ENCODE measurements around the gene TBC1D22A.

Gene TBC1D22A

DNA sequence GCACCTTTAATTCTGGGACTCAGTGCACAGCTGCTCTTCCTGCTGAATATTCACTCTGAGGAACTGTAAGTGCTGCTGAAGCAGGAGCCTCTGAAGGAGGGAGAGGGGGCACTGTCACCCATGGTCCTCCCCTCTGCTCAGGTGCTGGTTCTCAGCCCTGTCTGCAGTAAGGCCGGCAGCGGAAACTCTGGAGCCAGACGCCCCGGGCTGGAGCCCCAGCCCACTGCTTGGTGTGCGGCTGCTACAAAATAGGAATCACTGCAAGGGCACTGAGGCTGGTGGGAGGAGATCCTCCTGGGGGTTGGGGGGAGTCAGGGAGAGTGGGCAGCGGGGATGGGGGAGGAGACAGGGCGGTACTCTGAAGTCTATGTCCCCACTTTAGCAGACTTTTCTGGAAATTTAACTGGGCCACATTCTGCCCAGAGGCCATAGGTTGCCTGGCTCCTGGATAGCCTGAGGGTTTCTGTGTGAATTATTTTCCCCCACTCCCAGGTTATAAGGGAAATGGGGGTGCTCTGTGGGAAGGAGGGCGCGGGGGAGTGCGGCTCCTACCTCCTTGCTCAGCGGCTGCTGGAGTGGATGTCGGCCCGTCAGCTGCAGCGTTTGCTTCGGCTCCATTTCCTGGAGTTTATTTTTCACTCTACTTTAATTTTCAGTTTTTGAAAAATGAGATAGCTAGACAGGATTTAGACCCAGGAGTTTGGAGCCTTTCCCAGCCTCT lies 33.6 kb downstream of the TBC1D22A start:
- H3K4me3 ChIP-seq (ENCODE audit: low read length): no peak overlapping the region
- no peak for DNase-seq (ENCODE audit: low read depth)
- TF ChIP-seq, protein P1, sequence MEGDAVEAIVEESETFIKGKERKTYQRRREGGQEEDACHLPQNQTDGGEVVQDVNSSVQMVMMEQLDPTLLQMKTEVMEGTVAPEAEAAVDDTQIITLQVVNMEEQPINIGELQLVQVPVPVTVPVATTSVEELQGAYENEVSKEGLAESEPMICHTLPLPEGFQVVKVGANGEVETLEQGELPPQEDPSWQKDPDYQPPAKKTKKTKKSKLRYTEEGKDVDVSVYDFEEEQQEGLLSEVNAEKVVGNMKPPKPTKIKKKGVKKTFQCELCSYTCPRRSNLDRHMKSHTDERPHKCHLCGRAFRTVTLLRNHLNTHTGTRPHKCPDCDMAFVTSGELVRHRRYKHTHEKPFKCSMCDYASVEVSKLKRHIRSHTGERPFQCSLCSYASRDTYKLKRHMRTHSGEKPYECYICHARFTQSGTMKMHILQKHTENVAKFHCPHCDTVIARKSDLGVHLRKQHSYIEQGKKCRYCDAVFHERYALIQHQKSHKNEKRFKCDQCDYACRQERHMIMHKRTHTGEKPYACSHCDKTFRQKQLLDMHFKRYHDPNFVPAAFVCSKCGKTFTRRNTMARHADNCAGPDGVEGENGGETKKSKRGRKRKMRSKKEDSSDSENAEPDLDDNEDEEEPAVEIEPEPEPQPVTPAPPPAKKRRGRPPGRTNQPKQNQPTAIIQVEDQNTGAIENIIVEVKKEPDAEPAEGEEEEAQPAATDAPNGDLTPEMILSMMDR (IDR thresholded peaks at IDR 0.05; ENCODE audit: insufficient read depth, low read depth, low read length, missing control alignments): no peak

DNA sequence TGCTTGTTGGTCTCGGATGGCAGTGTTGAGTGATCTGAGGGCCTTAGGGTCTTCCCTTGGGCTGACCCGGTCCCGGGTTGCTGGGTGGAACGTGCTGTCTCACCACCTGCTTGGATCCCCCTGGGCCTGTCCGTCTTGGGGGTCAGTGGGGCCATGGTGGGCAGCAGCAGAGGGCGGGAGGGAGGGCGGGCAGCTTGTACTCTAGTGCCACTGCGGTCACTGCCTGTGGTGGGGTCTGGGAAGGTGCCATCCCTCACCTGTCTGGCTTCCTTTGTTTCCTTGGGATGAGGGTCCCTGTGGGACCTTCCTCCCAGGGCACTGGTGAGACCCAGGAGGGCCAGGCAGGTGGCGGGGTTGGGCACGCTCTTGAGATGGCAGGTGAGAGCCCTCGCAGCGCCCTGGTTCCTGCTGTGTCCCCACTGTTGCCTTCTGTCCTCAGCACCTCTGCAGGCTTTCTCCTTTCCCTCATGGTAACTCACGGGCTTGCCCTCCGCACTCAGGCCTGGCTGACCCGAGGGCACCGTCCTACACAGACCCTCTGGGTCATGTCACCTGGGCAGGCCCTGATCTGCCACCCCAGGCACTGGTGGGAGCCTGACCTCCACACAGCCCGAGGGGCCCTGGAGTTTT lies 34.2 kb downstream of the TBC1D22A start:
- DNase-seq (ENCODE audit: low read depth): no peak
- H3K4me3 ChIP-seq (ENCODE audit: low read length): no peak overlapping the region
- TF ChIP-seq, protein P1 (IDR thresholded peaks at IDR 0.05; ENCODE audit: insufficient read depth, low read depth, low read length, missing control alignments): no peak

DNA sequence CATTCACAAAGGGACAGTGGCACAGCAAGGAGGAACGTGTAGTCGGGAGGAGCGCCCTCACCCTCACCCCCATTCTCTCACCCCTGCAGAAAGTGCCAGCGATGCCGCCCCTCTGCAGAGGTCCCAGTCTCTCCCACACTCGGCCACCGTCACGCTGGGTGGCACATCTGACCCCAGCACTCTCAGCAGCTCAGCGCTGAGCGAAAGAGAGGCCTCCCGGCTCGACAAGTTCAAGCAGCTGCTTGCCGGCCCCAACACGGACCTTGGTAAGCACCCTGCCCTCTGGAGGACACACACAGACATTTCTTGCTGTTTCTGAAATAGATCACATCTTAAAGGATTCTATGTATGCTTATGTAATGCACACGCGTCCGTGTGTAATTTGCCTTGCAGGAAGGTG lies 34.9 kb downstream of the TBC1D22A start:
- peak; percentile 72 for DNase-seq (ENCODE audit: low read depth)
- TF ChIP-seq, protein P1 (IDR thresholded peaks at IDR 0.05; ENCODE audit: insufficient read depth, low read depth, low read length, missing control alignments): peak; percentile 38
- H3K4me3 ChIP-seq (ENCODE audit: low read length): no peak overlapping the region

DNA sequence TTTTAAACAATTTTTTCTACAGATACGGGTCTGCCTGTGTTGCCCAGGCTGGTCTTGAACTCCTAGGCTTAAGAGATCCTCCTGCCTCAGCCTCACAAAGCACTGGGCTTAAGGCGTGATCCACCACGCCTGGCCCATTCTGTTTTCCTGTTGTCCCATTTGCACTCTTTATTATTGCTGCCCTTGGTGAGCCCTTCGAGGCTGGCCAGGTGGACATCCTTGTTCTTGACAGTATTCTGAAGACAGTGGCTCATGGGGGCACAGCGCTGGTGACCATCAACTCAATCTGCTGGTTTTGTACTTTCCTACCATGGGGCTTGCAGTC lies 35.6 kb downstream of the TBC1D22A start:
- TF ChIP-seq, protein P1 (IDR thresholded peaks at IDR 0.05; ENCODE audit: insufficient read depth, low read depth, low read length, missing control alignments): no peak
- DNase-seq (ENCODE audit: low read depth): no peak
- H3K4me3 ChIP-seq (ENCODE audit: low read length): no peak overlapping the region

DNA sequence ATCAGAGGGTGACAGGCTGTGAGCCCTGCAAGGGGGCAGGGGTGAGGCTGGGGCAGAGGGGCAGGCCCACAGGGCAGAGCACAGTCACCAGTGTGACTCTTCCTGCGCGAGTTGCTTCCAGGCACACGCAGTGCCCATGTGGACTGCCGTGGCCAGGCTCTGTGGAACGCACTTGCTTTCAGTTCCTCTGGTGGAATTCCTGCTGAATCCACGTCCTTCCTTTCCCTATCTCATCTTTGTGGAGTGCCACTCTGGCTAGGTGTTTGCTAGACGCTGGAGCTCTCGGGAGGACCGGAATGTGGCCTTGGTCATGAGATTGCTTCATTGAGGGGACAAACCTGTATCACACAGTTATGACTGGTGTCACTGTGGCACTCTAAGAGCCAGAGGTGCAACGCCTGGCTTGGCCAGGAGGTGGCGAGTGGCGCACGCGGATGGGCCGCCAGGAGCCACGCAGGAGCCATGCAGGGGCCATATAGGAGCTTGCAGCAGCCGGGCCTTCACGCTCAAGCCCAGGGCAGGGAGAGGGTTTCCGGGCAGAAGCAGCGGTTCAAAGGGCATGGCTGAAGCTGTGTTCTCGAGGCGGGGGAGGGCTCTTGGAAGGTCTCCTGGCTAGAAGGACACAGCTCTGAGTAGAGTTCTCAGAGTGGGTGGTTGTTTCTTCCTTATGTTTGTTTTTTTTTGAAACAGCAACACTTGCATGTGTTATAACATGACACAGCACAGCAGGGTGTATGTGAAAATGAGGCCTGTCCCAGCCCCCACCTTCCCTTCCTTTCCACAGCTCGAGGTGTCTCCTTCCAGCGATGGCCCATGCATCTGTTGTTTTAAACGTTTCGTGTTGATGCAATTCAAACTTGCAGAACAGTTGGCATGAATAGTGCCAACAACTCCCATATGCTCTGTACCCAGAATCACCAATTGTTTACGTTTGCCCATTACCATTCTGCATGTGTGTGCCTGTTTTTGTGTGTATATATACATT lies 36.2 kb downstream of the TBC1D22A start:
- DNase-seq (ENCODE audit: low read depth): peak; percentile 73
- TF ChIP-seq, protein P1 (IDR thresholded peaks at IDR 0.05; ENCODE audit: insufficient read depth, low read depth, low read length, missing control alignments): peak; percentile 93
- no peak overlapping the region for H3K4me3 ChIP-seq (ENCODE audit: low read length)

DNA sequence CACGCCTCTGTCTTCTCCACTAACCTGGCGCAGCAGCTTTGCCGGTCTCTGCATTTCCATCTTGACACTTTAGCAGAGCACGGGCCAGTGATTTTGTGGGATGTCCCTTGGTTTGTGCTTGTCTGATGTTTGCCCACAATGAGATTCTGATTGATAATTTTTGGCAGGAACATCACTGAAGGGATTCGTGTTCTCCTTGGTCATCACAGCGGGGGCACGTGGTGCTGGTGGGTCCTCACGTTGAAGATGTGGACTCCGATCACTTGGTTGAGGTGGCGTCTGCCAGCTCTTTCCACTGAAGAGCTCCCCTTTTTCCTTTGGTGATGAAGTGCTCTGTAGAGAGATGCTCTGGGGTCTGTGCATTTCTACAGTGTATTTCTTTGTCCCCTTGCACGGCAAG lies 37.2 kb downstream of the TBC1D22A start:
- no peak for DNase-seq (ENCODE audit: low read depth)
- TF ChIP-seq, protein P1 (IDR thresholded peaks at IDR 0.05; ENCODE audit: insufficient read depth, low read depth, low read length, missing control alignments): no peak

More for the DNA sequence above, 37.2 kb downstream of the TBC1D22A start:
- H3K4me3 ChIP-seq (ENCODE audit: low read length): no peak overlapping the region

All from epithelial cell of esophagus (primary cell).